ENCODE results near the gene ZNF276. TPM values are rescaled to one million over a fixed set of nuclear protein-coding genes. Genes with fewer than 3 reads are reported as not detected.

ZNF276 gene
- total RNA-seq, 1 experiment from 2014 or later = 30.1 TPM

- BruUV-seq (replicated peaks) = no TSS peak
- intact Hi-C loops (cut with micrococcal nuclease) = no loop called here
- Histone ChIP-seq H3K9me2 (replicated peaks; ENCODE audit: low read length) (no peaks in the 10 kb centered on the region), H2AFZ (ENCODE audit: low read length) (no peak overlapping the region), H3K36me3 (ENCODE audit: low read depth, low read length) (peaks cover 3% of the 10 kb centered on the region; the same call in 1 of the 2 replicates), H4K20me1 (ENCODE audit: low read length) (peaks cover 2% of the 10 kb centered on the region), H3K9me3 (ENCODE audit: low read length) (no peaks in the 10 kb centered on the region), H3F3A (ENCODE audit: low read length, unreplicated experiment) (no peaks in the 10 kb centered on the region), H3K27me3 (ENCODE audit: low read length) (no peaks in the 10 kb centered on the region), H3K79me2 (ENCODE audit: low read length) (peaks cover 24% of the 10 kb centered on the region), H3K27ac (ENCODE audit: low read length) (no peak overlapping the region), H3K4me3 (ENCODE audit: low read length) (no peak overlapping the region), H3K9ac (ENCODE audit: low read length) (no peak overlapping the region), H3K4me1 (ENCODE audit: insufficient read depth, low read length) (peaks cover 20% of the 10 kb centered on the region), H3K4me2 (ENCODE audit: low read length) (no peak overlapping the region)
- ATAC-seq (no peak), DNase-seq (no peak)
- TF ChIP-seq CTCF (conservative IDR thresholded peaks at IDR 0.05; ENCODE audit: low read depth, low read length) (no peak), EZH2 (IDR thresholded peaks at IDR 0.05; ENCODE audit: low read length, unreplicated experiment) (no peak), EZH2phosphoT487 (IDR thresholded peaks at IDR 0.05; ENCODE audit: borderline replicate concordance, low read length) (no peak)
- ChIA-PET CTCF (no interaction called here), POLR2A (ENCODE audit: unreplicated experiment) (no interaction called here)
Observed at GRCh38 chr16:89717688-89718505, 3.4 kb upstream of the ZNF276 start.

- Histone ChIP-seq H3K27me3 (ENCODE audit: low read length) (no peaks in the 10 kb centered on the region), H3K9ac (ENCODE audit: low read length) (peak overlapping the region; percentile 80), H4K20me1 (ENCODE audit: low read length) (peaks cover 15% of the 10 kb centered on the region), H3K9me3 (ENCODE audit: low read length) (no peaks in the 10 kb centered on the region), H3K4me2 (ENCODE audit: low read length) (peak overlapping the region; percentile 89), H3K4me3 (ENCODE audit: low read length) (peak overlapping the region; percentile 72), H3K79me2 (ENCODE audit: low read length) (peaks cover 26% of the 10 kb centered on the region), H3K36me3 (ENCODE audit: low read depth, low read length) (no peaks in the 10 kb centered on the region), H3K4me1 (ENCODE audit: insufficient read depth, low read length) (peaks cover 26% of the 10 kb centered on the region), H3F3A (ENCODE audit: low read length, unreplicated experiment) (no peaks in the 10 kb centered on the region), H3K9me2 (replicated peaks; ENCODE audit: low read length) (no peaks in the 10 kb centered on the region), H2AFZ (ENCODE audit: low read length) (peak overlapping the region; percentile 48; the same call in 1 of the 2 replicates), H3K27ac (ENCODE audit: low read length) (peak overlapping the region; percentile 64)
- ATAC-seq = peak; percentile 9
- TF ChIP-seq EZH2 (IDR thresholded peaks at IDR 0.05; ENCODE audit: low read length, unreplicated experiment) (no peak), CTCF (conservative IDR thresholded peaks at IDR 0.05; ENCODE audit: low read depth, low read length) (no peak), EZH2phosphoT487 (IDR thresholded peaks at IDR 0.05; ENCODE audit: borderline replicate concordance, low read length) (no peak)
- DNase-seq = peak; percentile 42
- no TSS peak for BruUV-seq (replicated peaks)
- intact Hi-C loops (cut with micrococcal nuclease) = no loop called here
- ChIA-PET CTCF (interaction anchor here (0.6 kb wide), 1 partner anchor 14 kb away, joined by 4 read pairs; no protein-coding TSS in a partner anchor), POLR2A (ENCODE audit: unreplicated experiment) (no interaction called here)
Observed at GRCh38 chr16:89720551-89720812, 855 bp upstream of the ZNF276 start.

All from PC-3 (cell line).